NCI-H146 treated with DMSO at 0.1 percent for 48 hours (cell line): ENCODE results near the gene C6orf141.

Experiments
- DNase-seq: peaks from one replicate; lab custom pipeline; 2025; ENCODE audit not compliant: unreplicated experiment; lab: John Stamatoyannopoulos, UW

Gene C6orf141

GRCh38 chr6:49539102-49539501 lies 11.4 kb upstream of the C6orf141 start:
- no peak for DNase-seq

- no peak for DNase-seq
These were observed 9.9 kb upstream of the C6orf141 start for GRCh38 chr6:49540614-49541013.

- DNase-seq, result no peak
These were observed 9.2 kb upstream of the C6orf141 start for GRCh38 chr6:49541210-49541724.

GRCh38 chr6:49541936-49542335 lies 8.5 kb upstream of the C6orf141 start:
- no peak for DNase-seq

- no peak for DNase-seq
These were observed 7.2 kb upstream of the C6orf141 start for GRCh38 chr6:49543087-49543858.

GRCh38 chr6:49546331-49546730 lies 4.1 kb upstream of the C6orf141 start:
- no peak for DNase-seq

- no peak for DNase-seq
These were observed 1.7 kb upstream of the C6orf141 start for GRCh38 chr6:49548613-49549304.

- DNase-seq, result no peak
These were observed 577 bp upstream of the C6orf141 start for GRCh38 chr6:49549691-49550491.

GRCh38 chr6:49551078-49551865 lies 804 bp downstream of the C6orf141 start:
- DNase-seq, result no peak

- DNase-seq, result no peak
These were observed 1.3 kb downstream of the C6orf141 start for GRCh38 chr6:49551866-49552129.

- DNase-seq, result no peak
These were observed 2.1 kb downstream of the C6orf141 start for GRCh38 chr6:49552596-49552995.

GRCh38 chr6:49553384-49553783 lies 2.9 kb downstream of the C6orf141 start:
- no peak for DNase-seq

- DNase-seq, result no peak
These were observed 5.5 kb downstream of the C6orf141 start for GRCh38 chr6:49555951-49556350.

GRCh38 chr6:49556429-49556837 lies 6.0 kb downstream of the C6orf141 start:
- peak; percentile 75 for DNase-seq

GRCh38 chr6:49557177-49557576 lies 6.7 kb downstream of the C6orf141 start:
- DNase-seq, result no peak

- DNase-seq, result no peak
These were observed 7.8 kb downstream of the C6orf141 start for GRCh38 chr6:49558238-49558637.

- no peak for DNase-seq
These were observed 12.8 kb downstream of the C6orf141 start for GRCh38 chr6:49563006-49563886.

- DNase-seq, result no peak
These were observed 14.1 kb downstream of the C6orf141 start for GRCh38 chr6:49564552-49564951.

GRCh38 chr6:49565261-49565660 lies 14.8 kb downstream of the C6orf141 start:
- no peak for DNase-seq

- DNase-seq, result no peak
These were observed 15.4 kb downstream of the C6orf141 start for GRCh38 chr6:49565855-49566254.
